KMS-11 (cell line): ENCODE data around the gene KCNH5.

Experiments used
- H2AFZ ChIP-seq: fragments of 200-600 bp; sonication (generic); 2 replicates; pipeline ENCODE4 v1.6.1; 2016; ENCODE audit warnings: antibody characterized with exemption, mixed run types, low read depth
- H3K27ac ChIP-seq: fragments of 200-600 bp; sonication (generic); 2 replicates; pipeline ENCODE4 v1.6.1; 2016; ENCODE audit warnings: mild to moderate bottlenecking, mixed run types
- H3K27me3 ChIP-seq: fragments of 200-600 bp; sonication (generic); 2 replicates; pipeline ENCODE4 v1.6.1; 2017; ENCODE audit warnings: mild to moderate bottlenecking, low read depth, mixed run types, moderate library complexity; ENCODE audit not compliant: insufficient read depth
- H3K36me3 ChIP-seq: fragments of 200-600 bp; sonication (generic); 2 replicates; pipeline ENCODE4 v1.6.1; 2017; ENCODE audit warnings: mild to moderate bottlenecking, mixed run types; ENCODE audit not compliant: insufficient read depth
- H3K4me1 ChIP-seq: fragments of 200-600 bp; sonication (generic); 2 replicates; pipeline ENCODE4 v1.6.1; 2016; ENCODE audit warnings: mild to moderate bottlenecking, low read depth, mixed run types; ENCODE audit not compliant: poor library complexity, severe bottlenecking
- H3K4me2 ChIP-seq: fragments of 200-600 bp; sonication (generic); 2 replicates; pipeline ENCODE4 v1.7.0; 2016; ENCODE audit warnings: mild to moderate bottlenecking, mixed run types
- H3K4me3 ChIP-seq: fragments of 200-600 bp; sonication (generic); IDR thresholded peaks from 2 replicates; pipeline ENCODE4 v1.6.1; 2017; ENCODE audit warnings: low read depth, low read length, mixed read lengths; ENCODE audit not compliant: insufficient read depth
- H3K79me2 ChIP-seq: fragments of 200-600 bp; sonication (generic); 2 replicates; pipeline ENCODE4 v1.6.1; 2016; ENCODE audit warnings: low read depth, mixed run types; ENCODE audit not compliant: insufficient read depth
- H3K9ac ChIP-seq: fragments of 200-600 bp; sonication (generic); 2 replicates; pipeline ENCODE4 v1.6.1; 2016; ENCODE audit warnings: mild to moderate bottlenecking, mixed run types
- H4K20me1 ChIP-seq: fragments of 200-600 bp; sonication (generic); 2 replicates; pipeline ENCODE4 v1.6.1; 2016; ENCODE audit warnings: mild to moderate bottlenecking, mixed run types; ENCODE audit not compliant: insufficient read depth
- TF ChIP-seq, protein P1 (sequence below): fragments of 200-600 bp; sonication (generic); conservative IDR thresholded peaks from 2 replicates; pipeline ENCODE4 v1.6.1; 2017; ENCODE audit warnings: low read depth, mild to moderate bottlenecking, antibody characterized with exemption, low read length, moderate library complexity, mixed read lengths

The KCNH5 gene

DNA sequence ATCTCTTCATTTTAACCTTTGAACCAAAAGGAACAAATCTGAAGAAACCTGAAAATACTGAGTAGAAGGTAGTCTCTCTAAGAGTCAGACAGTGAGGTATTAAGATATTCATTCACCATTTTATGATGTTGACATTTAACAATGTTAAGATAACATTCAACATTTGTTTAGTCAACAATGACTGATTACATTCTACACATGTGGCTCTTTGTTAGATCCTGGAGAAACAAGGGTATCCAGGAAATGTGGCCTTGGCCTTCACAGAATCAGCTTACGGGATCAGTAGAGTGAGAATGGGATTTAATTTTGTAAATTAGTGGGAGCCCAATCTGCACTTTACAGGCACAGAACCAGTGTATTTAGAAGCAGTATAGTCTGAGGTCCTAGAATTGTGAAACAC, 355.5 kb downstream of the KCNH5 start:
- H3K4me3 ChIP-seq = no peak overlapping the region
- H3K79me2 ChIP-seq = no peaks in the 10 kb centered on the region
- no peak overlapping the region for H3K27ac ChIP-seq
- TF ChIP-seq, protein P1, sequence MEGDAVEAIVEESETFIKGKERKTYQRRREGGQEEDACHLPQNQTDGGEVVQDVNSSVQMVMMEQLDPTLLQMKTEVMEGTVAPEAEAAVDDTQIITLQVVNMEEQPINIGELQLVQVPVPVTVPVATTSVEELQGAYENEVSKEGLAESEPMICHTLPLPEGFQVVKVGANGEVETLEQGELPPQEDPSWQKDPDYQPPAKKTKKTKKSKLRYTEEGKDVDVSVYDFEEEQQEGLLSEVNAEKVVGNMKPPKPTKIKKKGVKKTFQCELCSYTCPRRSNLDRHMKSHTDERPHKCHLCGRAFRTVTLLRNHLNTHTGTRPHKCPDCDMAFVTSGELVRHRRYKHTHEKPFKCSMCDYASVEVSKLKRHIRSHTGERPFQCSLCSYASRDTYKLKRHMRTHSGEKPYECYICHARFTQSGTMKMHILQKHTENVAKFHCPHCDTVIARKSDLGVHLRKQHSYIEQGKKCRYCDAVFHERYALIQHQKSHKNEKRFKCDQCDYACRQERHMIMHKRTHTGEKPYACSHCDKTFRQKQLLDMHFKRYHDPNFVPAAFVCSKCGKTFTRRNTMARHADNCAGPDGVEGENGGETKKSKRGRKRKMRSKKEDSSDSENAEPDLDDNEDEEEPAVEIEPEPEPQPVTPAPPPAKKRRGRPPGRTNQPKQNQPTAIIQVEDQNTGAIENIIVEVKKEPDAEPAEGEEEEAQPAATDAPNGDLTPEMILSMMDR = no peak
- H3K4me1 ChIP-seq = no peaks in the 10 kb centered on the region
- no peaks in the 10 kb centered on the region for H3K36me3 ChIP-seq
- H2AFZ ChIP-seq = no peak overlapping the region
- H3K27me3 ChIP-seq = no peaks in the 10 kb centered on the region
- H4K20me1 ChIP-seq = no peaks in the 10 kb centered on the region
- no peak overlapping the region for H3K9ac ChIP-seq
- no peak overlapping the region for H3K4me2 ChIP-seq

DNA sequence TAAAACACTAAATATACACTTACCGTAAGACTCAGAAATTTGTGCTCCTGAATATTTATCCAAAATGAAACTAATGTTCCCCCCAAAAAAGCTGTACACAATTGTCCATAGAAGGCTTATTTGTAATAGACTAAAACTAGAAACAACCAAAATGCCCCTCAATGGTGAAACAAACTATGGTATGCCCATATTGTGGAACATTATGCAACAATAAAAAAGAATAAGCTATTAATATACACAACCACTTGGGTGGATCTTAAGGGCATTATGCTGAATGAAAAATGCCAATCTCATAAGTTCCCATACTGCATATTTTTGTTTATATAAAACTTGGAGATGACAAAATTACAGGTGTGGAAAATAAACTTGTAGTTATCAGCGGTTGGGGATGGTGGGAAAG, 357.4 kb downstream of the KCNH5 start:
- no peaks in the 10 kb centered on the region for H3K4me1 ChIP-seq
- H3K4me2 ChIP-seq = no peak overlapping the region
- H2AFZ ChIP-seq = no peak overlapping the region
- no peaks in the 10 kb centered on the region for H4K20me1 ChIP-seq
- H3K27me3 ChIP-seq = no peaks in the 10 kb centered on the region
- no peaks in the 10 kb centered on the region for H3K36me3 ChIP-seq
- TF ChIP-seq, protein P1 = no peak
- H3K27ac ChIP-seq = no peak overlapping the region
- no peak overlapping the region for H3K9ac ChIP-seq
- no peak overlapping the region for H3K4me3 ChIP-seq
- H3K79me2 ChIP-seq = no peaks in the 10 kb centered on the region

DNA sequence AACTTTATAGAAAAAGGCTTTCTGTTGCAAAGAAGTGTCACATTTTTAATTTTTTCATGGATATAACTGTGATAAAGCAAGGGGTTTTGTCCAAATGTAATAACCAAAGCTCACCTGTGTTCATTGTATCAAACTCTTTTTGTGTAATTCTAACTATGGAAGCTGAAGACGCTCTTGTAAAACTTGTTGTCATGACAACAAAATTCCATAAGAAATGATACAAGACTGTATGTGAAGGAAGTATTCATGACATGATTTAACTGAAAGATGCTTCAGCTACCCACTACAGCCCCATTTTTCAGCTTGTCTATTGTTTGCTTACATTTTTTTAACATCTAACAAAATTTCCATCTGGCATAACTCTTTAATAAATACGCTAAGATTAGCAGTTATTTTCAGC, 360.9 kb downstream of the KCNH5 start:
- Histone ChIP-seq H3K27ac (no peak overlapping the region), H3K4me1 (peaks cover 15% of the 10 kb centered on the region), H3K4me3 (no peak overlapping the region), H3K79me2 (no peaks in the 10 kb centered on the region), H3K27me3 (no peaks in the 10 kb centered on the region), H4K20me1 (no peaks in the 10 kb centered on the region), H3K9ac (no peak overlapping the region), H2AFZ (no peak overlapping the region), H3K4me2 (no peak overlapping the region), H3K36me3 (no peaks in the 10 kb centered on the region)
- TF ChIP-seq, protein P1 = no peak

DNA sequence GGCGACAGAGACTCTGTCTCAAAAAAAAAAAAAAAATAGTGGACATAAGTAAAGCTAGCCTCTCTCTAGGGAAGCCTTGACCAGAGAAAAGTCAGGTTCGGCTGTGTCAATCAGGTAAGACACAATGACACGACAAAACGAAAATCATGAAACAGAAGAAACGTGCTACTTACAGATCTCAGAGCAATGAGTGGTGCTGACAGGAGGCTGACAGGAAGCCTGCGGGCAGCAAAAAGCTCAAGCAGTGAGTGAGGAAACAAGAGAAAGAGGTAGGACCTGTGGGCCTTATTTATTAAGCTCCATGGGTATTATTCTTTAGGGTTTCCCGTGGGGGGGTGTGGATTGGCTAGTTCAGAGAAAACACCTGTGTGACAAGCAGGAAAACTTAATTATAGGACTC, 363.1 kb downstream of the KCNH5 start:
- Histone ChIP-seq H3K4me2 (no peak overlapping the region), H3K36me3 (no peaks in the 10 kb centered on the region), H2AFZ (no peak overlapping the region), H3K4me3 (no peak overlapping the region), H3K27ac (no peak overlapping the region), H3K4me1 (peaks cover 33% of the 10 kb centered on the region), H3K9ac (no peak overlapping the region), H3K27me3 (no peaks in the 10 kb centered on the region), H3K79me2 (no peaks in the 10 kb centered on the region), H4K20me1 (no peaks in the 10 kb centered on the region)
- TF ChIP-seq, protein P1 = no peak
